ENCODE measurements around the gene GCAT.

- TF ChIP-seq CTCF (IDR thresholded peaks at IDR 0.05; ENCODE audit: insufficient read depth, low read depth, low read length) = no peak
- TF ChIP-seq EZH2 (IDR thresholded peaks at IDR 0.05; ENCODE audit: insufficient read depth, low read length) = no peak
These were observed 48.5 kb upstream of the GCAT start for GRCh38 chr22:37759281-37759680.
